Natural killer cell treated with Interleukin-12 subunit alpha and Interleukin-12 subunit beta and Interleukin-15 and Interleukin-18, amount 100 ng/mL, for 72 hours (primary cell): ENCODE results near the gene PDGFB. TPM values are rescaled to one million over a fixed set of nuclear protein-coding genes. Genes with fewer than 3 reads are reported as not detected.
A peak's percentile ranks its signal among the peaks of the same experiment; 100 is the strongest.

ENCODE experiments used
- ATAC-seq, 2 donors: fragments of 150-1000 bp; cut with Tn5 transposase in 1 of 2; sonication (Bioruptor Pico), chemical (Tn5 transposase) in 1 of 2; 2 replicates each; pipeline ENCODE4 v1.10.0; 2021
- DNase-seq: peaks from one replicate; pipeline ENCODE4 v3.0.0; 2022; ENCODE audit warnings: low spot score
- H3K27ac Mint-ChIP-seq, 2 donors: 1 replicate in 1 of 2; 2 replicates in 1 of 2; pipeline ENCODE4 v1.8.0; 2022; ENCODE audit warnings: mixed read lengths in 2 of 2, mild to moderate bottlenecking in 1 of 2, moderate library complexity in 1 of 2
- H3K27me3 Mint-ChIP-seq, 2 donors: 1 replicate in 1 of 2; 2 replicates in 1 of 2; pipeline ENCODE4 v1.8.0; 2022; ENCODE audit warnings: mixed read lengths in 2 of 2
- H3K36me3 Mint-ChIP-seq: one replicate; pipeline ENCODE4 v1.8.0; 2022; ENCODE audit warnings: mixed read lengths
- H3K4me1 Mint-ChIP-seq, 2 donors: 1 replicate in 1 of 2; 2 replicates in 1 of 2; pipeline ENCODE4 v1.8.0; 2022; ENCODE audit warnings: low read depth in 2 of 2, mixed read lengths in 2 of 2, mild to moderate bottlenecking in 1 of 2
- H3K4me3 Mint-ChIP-seq: one replicate; pipeline ENCODE4 v1.8.0; 2022; ENCODE audit warnings: mixed read lengths
- H3K9me3 Mint-ChIP-seq: 2 replicates; pipeline ENCODE4 v1.8.0; 2022; ENCODE audit warnings: mixed read lengths
- total RNA-seq, 2 donors: library from RNA; stranded (reverse); gene quantifications; one replicate each; pipeline ENCODE4 v1.2.3, GENCODE V29; 2022

PDGFB gene
- total RNA-seq: not detected

- ATAC-seq: no peak
- peaks cover 21 to 35% of the 10 kb centered on the region in 2 donors for H3K4me1 Mint-ChIP-seq
- H3K27ac Mint-ChIP-seq: no peak within 1 kb of the TSS
- DNase-seq: no peak
- peak within 1 kb of the TSS; percentile 70 for H3K4me3 Mint-ChIP-seq
- H3K9me3 Mint-ChIP-seq: no peaks in the 10 kb centered on the region
- no peaks in the 10 kb centered on the region for H3K36me3 Mint-ChIP-seq
- peaks cover 42 to 43% of the 10 kb centered on the region in 2 donors for H3K27me3 Mint-ChIP-seq
Observed at GRCh38 chr22:39244496-39245129, at the start of gene PDGFB. TSS of gene PDGFB (minus strand) at chr22:39244982. CDS start at chr22:39243963, 1,019 bp downstream.

- DNase-seq (no peak), ATAC-seq (no peak)
- Mint-ChIP-seq H3K27ac (no peak overlapping the region), H3K4me3 (no peak overlapping the region), H3K9me3 (no peaks in the 10 kb centered on the region), H3K4me1 (peaks cover 0 to 3% of the 10 kb centered on the region in 2 donors), H3K36me3 (no peaks in the 10 kb centered on the region), H3K27me3 (peaks cover 5 to 7% of the 10 kb centered on the region in 2 donors)
Observed at GRCh38 chr22:39293766-39294368, 49.1 kb upstream of the PDGFB start.

- no peaks in the 10 kb centered on the region for H3K9me3 Mint-ChIP-seq
- H3K4me1 Mint-ChIP-seq: peaks cover 0 to 4% of the 10 kb centered on the region in 2 donors
- peaks cover 0 to under 1% of the 10 kb centered on the region in 2 donors for H3K27me3 Mint-ChIP-seq
- no peak overlapping the region for H3K27ac Mint-ChIP-seq
- H3K36me3 Mint-ChIP-seq: no peaks in the 10 kb centered on the region
- DNase-seq (no peak), ATAC-seq (peak in 1 of 2 donors; percentile 20)
- H3K4me3 Mint-ChIP-seq: no peak overlapping the region
Observed at GRCh38 chr22:39292561-39293074, 47.8 kb upstream of the PDGFB start.

GRCh38 chr22:39292031-39292462, 47.3 kb upstream of the PDGFB start:
- no peak overlapping the region for H3K4me3 Mint-ChIP-seq
- DNase-seq: no peak
- ATAC-seq: no peak
- H3K27me3 Mint-ChIP-seq: no peaks in the 10 kb centered on the region
- no peak overlapping the region for H3K27ac Mint-ChIP-seq
- no peaks in the 10 kb centered on the region for H3K9me3 Mint-ChIP-seq
- no peaks in the 10 kb centered on the region for H3K36me3 Mint-ChIP-seq
- peaks cover 0 to 8% of the 10 kb centered on the region in 2 donors for H3K4me1 Mint-ChIP-seq

- H3K27me3 Mint-ChIP-seq: no peaks in the 10 kb centered on the region
- no peak for ATAC-seq
- H3K4me1 Mint-ChIP-seq: peaks cover 0 to 11% of the 10 kb centered on the region in 2 donors
- H3K36me3 Mint-ChIP-seq: no peaks in the 10 kb centered on the region
- no peak overlapping the region for H3K4me3 Mint-ChIP-seq
- H3K9me3 Mint-ChIP-seq: no peaks in the 10 kb centered on the region
- DNase-seq: no peak
- no peak overlapping the region for H3K27ac Mint-ChIP-seq
Observed at GRCh38 chr22:39291523-39291922, 46.7 kb upstream of the PDGFB start.

- Mint-ChIP-seq H3K27me3 (peaks cover 0 to 4% of the 10 kb centered on the region in 2 donors), H3K4me1 (peaks cover 0 to 9% of the 10 kb centered on the region in 2 donors), H3K36me3 (peaks cover 4% of the 10 kb centered on the region), H3K4me3 (no peak overlapping the region), H3K27ac (no peak overlapping the region), H3K9me3 (no peaks in the 10 kb centered on the region)
- ATAC-seq (peak in 1 of 2 donors; percentile 16), DNase-seq (no peak)
Observed at GRCh38 chr22:39290724-39291161, 46.0 kb upstream of the PDGFB start.

GRCh38 chr22:39289975-39290720, 45.4 kb upstream of the PDGFB start:
- H3K27ac Mint-ChIP-seq: no peak overlapping the region

GRCh38 chr22:39289533-39289932, 44.8 kb upstream of the PDGFB start:
- ATAC-seq: no peak
- H3K36me3 Mint-ChIP-seq: peaks cover 5% of the 10 kb centered on the region
- peaks cover 0 to 6% of the 10 kb centered on the region in 2 donors for H3K27me3 Mint-ChIP-seq
- H3K4me3 Mint-ChIP-seq: no peak overlapping the region
- H3K4me1 Mint-ChIP-seq: peaks cover 0 to 9% of the 10 kb centered on the region in 2 donors
- H3K27ac Mint-ChIP-seq: no peak overlapping the region
- DNase-seq: no peak
- no peaks in the 10 kb centered on the region for H3K9me3 Mint-ChIP-seq

More at GRCh38 chr22:39289975-39290720, 45.4 kb upstream of the PDGFB start:
- H3K36me3 Mint-ChIP-seq: peaks cover 5% of the 10 kb centered on the region
- peaks cover 0 to 9% of the 10 kb centered on the region in 2 donors for H3K4me1 Mint-ChIP-seq
- no peaks in the 10 kb centered on the region for H3K9me3 Mint-ChIP-seq
- H3K27me3 Mint-ChIP-seq: peaks cover 0 to 6% of the 10 kb centered on the region in 2 donors
- DNase-seq: no peak
- no peak for ATAC-seq
- H3K4me3 Mint-ChIP-seq: no peak overlapping the region

- Mint-ChIP-seq H3K27ac (no peak overlapping the region), H3K4me3 (no peak overlapping the region), H3K4me1 (peaks cover 0 to 9% of the 10 kb centered on the region in 2 donors), H3K36me3 (peaks cover 5% of the 10 kb centered on the region), H3K27me3 (peaks cover 0 to 6% of the 10 kb centered on the region in 2 donors), H3K9me3 (no peaks in the 10 kb centered on the region)
- DNase-seq (no peak), ATAC-seq (no peak)
Observed at GRCh38 chr22:39288135-39288898, 43.5 kb upstream of the PDGFB start.

GRCh38 chr22:39287076-39287725, 42.4 kb upstream of the PDGFB start:
- H3K4me1 Mint-ChIP-seq: peaks cover 0 to 9% of the 10 kb centered on the region in 2 donors
- no peak for DNase-seq
- no peak overlapping the region for H3K27ac Mint-ChIP-seq
- peaks cover 5% of the 10 kb centered on the region for H3K36me3 Mint-ChIP-seq
- H3K9me3 Mint-ChIP-seq: no peaks in the 10 kb centered on the region
- no peak for ATAC-seq
- H3K27me3 Mint-ChIP-seq: peaks cover 0 to 6% of the 10 kb centered on the region in 2 donors
- no peak overlapping the region for H3K4me3 Mint-ChIP-seq

GRCh38 chr22:39284983-39285382, 40.2 kb upstream of the PDGFB start:
- H3K4me1 Mint-ChIP-seq: peaks cover 0 to 9% of the 10 kb centered on the region in 2 donors
- H3K9me3 Mint-ChIP-seq: no peaks in the 10 kb centered on the region
- H3K4me3 Mint-ChIP-seq: no peak overlapping the region
- no peak overlapping the region for H3K27ac Mint-ChIP-seq
- peaks cover 0 to 13% of the 10 kb centered on the region in 2 donors for H3K27me3 Mint-ChIP-seq
- no peak for ATAC-seq
- peaks cover 5% of the 10 kb centered on the region for H3K36me3 Mint-ChIP-seq
- DNase-seq: no peak

GRCh38 chr22:39284142-39284980, 39.6 kb upstream of the PDGFB start:
- no peak overlapping the region for H3K4me3 Mint-ChIP-seq
- no peak overlapping the region for H3K27ac Mint-ChIP-seq
- H3K36me3 Mint-ChIP-seq: peaks cover 5% of the 10 kb centered on the region
- H3K4me1 Mint-ChIP-seq: peaks cover 0 to 9% of the 10 kb centered on the region in 2 donors
- no peaks in the 10 kb centered on the region for H3K9me3 Mint-ChIP-seq
- ATAC-seq (no peak), DNase-seq (no peak)
- H3K27me3 Mint-ChIP-seq: peaks cover 0 to 13% of the 10 kb centered on the region in 2 donors
